CD14-positive monocyte (primary cell): ENCODE measurements around the gene NXPH4. TPM values are rescaled to one million over a fixed set of nuclear protein-coding genes. Genes with fewer than 3 reads are reported as not detected.
A peak's percentile ranks its signal among the peaks of the same experiment; 100 is the strongest.

ENCODE experiments used
- DNase-seq, 3 donors: peaks; one replicate each; pipeline ENCODE4 v3.0.0-alpha.2; 2011 to 2022
- H2AFZ ChIP-seq: 2 replicates; pipeline ENCODE4 v1.6.0; 2012; ENCODE audit warnings: mild to moderate bottlenecking, low read depth, low read length, inconsistent platforms; ENCODE audit not compliant: insufficient read depth, poor library complexity, severe bottlenecking
- H3K27ac ChIP-seq, 2 donors: 1 replicate in 1 of 2; 2 replicates in 1 of 2; pipeline ENCODE4 v1.5.1; 2012 to 2013; ENCODE audit warnings: low read length in 2 of 2, control low read depth in 1 of 2, inconsistent platforms in 1 of 2, low read depth in 1 of 2, mild to moderate bottlenecking in 1 of 2
- H3K27me3 ChIP-seq, 2 donors: one replicate each; pipeline versions ENCODE4 v1.6.0 to v1.6.1; 2011 to 2013; ENCODE audit warnings: low read length in 2 of 2; ENCODE audit not compliant: control insufficient read depth in 2 of 2, insufficient read depth in 2 of 2
- H3K36me3 ChIP-seq, 2 donors: replicated peaks in 1 of 2; 1 replicate in 1 of 2; 2 replicates in 1 of 2; pipeline versions ENCODE4 v1.5.1 to v1.6.1; 2012 to 2013; ENCODE audit warnings: low read length in 2 of 2, control low read depth in 1 of 2, inconsistent platforms in 1 of 2, mild to moderate bottlenecking in 1 of 2; ENCODE audit not compliant: insufficient read depth in 2 of 2, control insufficient read depth in 1 of 2
- H3K4me1 ChIP-seq, 2 donors: 1 replicate in 1 of 2; 2 replicates in 1 of 2; pipeline versions ENCODE4 v1.5.1 to v1.6.1; 2012 to 2013; ENCODE audit warnings: low read length in 2 of 2, control low read depth in 1 of 2, inconsistent platforms in 1 of 2, mild to moderate bottlenecking in 1 of 2, moderate library complexity in 1 of 2; ENCODE audit not compliant: insufficient read depth in 2 of 2, control insufficient read depth in 1 of 2
- H3K4me2 ChIP-seq: replicated peaks from 2 replicates; pipeline ENCODE3; 2012; ENCODE audit warnings: low read length, moderate library complexity, mild to moderate bottlenecking; ENCODE audit not compliant: poor library complexity, severe bottlenecking; ENCODE audit errors: extremely low read depth
- H3K4me3 ChIP-seq, 3 experiments: fragments of 200-600 bp in 1 of 3; sonication (generic) in 1 of 3; replicated peaks in 1 of 3; 1 replicate in 2 of 3; 2 replicates in 1 of 3; pipeline ENCODE4 v1.5.1; 2011 to 2013; ENCODE audit warnings: low read length in 3 of 3, mild to moderate bottlenecking in 3 of 3, control low read depth in 2 of 3, low read depth in 2 of 3, inconsistent platforms in 1 of 3, moderate library complexity in 1 of 3
- H3K79me2 ChIP-seq: 2 replicates; pipeline ENCODE4 v1.6.0; 2012; ENCODE audit warnings: mild to moderate bottlenecking, control low read depth, inconsistent platforms, low read length, moderate library complexity; ENCODE audit not compliant: insufficient read depth
- H3K9ac ChIP-seq: 2 replicates; pipeline ENCODE4 v1.6.0; 2017; ENCODE audit warnings: low read length, mild to moderate bottlenecking; ENCODE audit not compliant: insufficient read depth, poor library complexity, severe bottlenecking
- H3K9me3 ChIP-seq, 2 donors: replicated peaks in 1 of 2; 1 replicate in 1 of 2; 2 replicates in 1 of 2; pipeline versions ENCODE4 v1.5.1 to v1.6.1; 2012 to 2013; ENCODE audit warnings: low read length in 2 of 2, control low read depth in 1 of 2; ENCODE audit not compliant: control insufficient read depth in 1 of 2, insufficient read depth in 1 of 2
- H4K20me1 ChIP-seq: 2 replicates; pipeline ENCODE4 v1.6.0; 2012; ENCODE audit warnings: mild to moderate bottlenecking, low read length, control low read depth, moderate library complexity; ENCODE audit not compliant: insufficient read depth
- H3K27ac Mint-ChIP-seq, 7 donors: one replicate each; pipeline ENCODE4 v1.8.0; 2020; ENCODE audit warnings: mild to moderate bottlenecking in 7 of 7, mixed read lengths in 7 of 7, moderate library complexity in 6 of 7, inconsistent platforms in 2 of 7
- H3K27me3 Mint-ChIP-seq, 3 donors: one replicate each; pipeline ENCODE4 v1.8.0; 2021 to 2022; ENCODE audit warnings: low read depth in 3 of 3, mild to moderate bottlenecking in 3 of 3, mixed read lengths in 3 of 3, moderate library complexity in 3 of 3, inconsistent platforms in 1 of 3
- H3K36me3 Mint-ChIP-seq, 2 donors: one replicate each; pipeline ENCODE4 v1.8.0; 2020; ENCODE audit warnings: mixed read lengths in 2 of 2, inconsistent platforms in 1 of 2, mild to moderate bottlenecking in 1 of 2
- H3K4me1 Mint-ChIP-seq: one replicate; pipeline ENCODE4 v1.8.0; 2020; ENCODE audit warnings: mild to moderate bottlenecking, mixed read lengths
- H3K4me3 Mint-ChIP-seq, 2 donors: one replicate each; pipeline ENCODE4 v1.8.0; 2020; ENCODE audit warnings: mild to moderate bottlenecking in 2 of 2, mixed read lengths in 2 of 2, moderate library complexity in 1 of 2
- H3K9me3 Mint-ChIP-seq, 7 donors: one replicate each; pipeline ENCODE4 v1.8.0; 2020 to 2022; ENCODE audit warnings: mixed read lengths in 7 of 7, mild to moderate bottlenecking in 6 of 7, moderate library complexity in 6 of 7, inconsistent platforms in 2 of 7
- CTCF ChIP-seq: fragments of 200-600 bp; IDR thresholded peaks from one replicate; pipeline ENCODE4 v1.8.0; 2022; ENCODE audit warnings: antibody characterized with exemption, mild to moderate bottlenecking
- WGBS: methylation state at CpG from one replicate; pipeline ENCODE4 v1.1.5; 2013; ENCODE audit warnings: missing lambda C conversion rate; ENCODE audit not compliant: insufficient coverage; 5-methylcytosine and 5-hydroxymethylcytosine counted together
- intact Hi-C, 2 donors: fragments of 100-400 bp; cut with micrococcal nuclease; formaldehyde crosslinking; loops; one replicate each; pipeline versions ENCODE4 v1.15.0 to v1.15.1; 2023
- polyA plus RNA-seq, 3 donors: library from polyadenylated mRNA; depleted of rRNA in 1 of 3; unstranded in 2 of 3; stranded (reverse) in 1 of 3; fragments of 300-500 nt in 2 of 3; fragments of >200 nt in 1 of 3; fragmentation: Illumina TruSeq in 2 of 3; gene quantifications; 1 replicate in 2 of 3; 2 replicates in 1 of 3; pipeline ENCODE4 v1.2.3, GENCODE V29; 2012 to 2021

The NXPH4 gene
- polyA plus RNA-seq, 3 donors: not detected

GRCh38 chr12:57250541-57250940 lies 33.9 kb downstream of the NXPH4 start:
- TF ChIP-seq CTCF: no peak
- H3K9me3 ChIP-seq: no peaks in the 10 kb centered on the region
- no peak overlapping the region for H3K4me3 ChIP-seq
- DNase-seq: no peak
- H3K27ac Mint-ChIP-seq: no peak overlapping the region
- H3K9me3 Mint-ChIP-seq: no peaks in the 10 kb centered on the region
- H3K4me3 Mint-ChIP-seq: no peak overlapping the region
- no peak overlapping the region for H3K27ac ChIP-seq
- H2AFZ ChIP-seq: no peak overlapping the region
- H3K79me2 ChIP-seq: no peaks in the 10 kb centered on the region
- no peaks in the 10 kb centered on the region for H4K20me1 ChIP-seq
- H3K4me2 ChIP-seq: no peak overlapping the region
- H3K36me3 ChIP-seq: peaks cover 21 to 25% of the 10 kb centered on the region in 2 donors
- no CpG with 5 or more reads among the region's 3 CpGs for WGBS
- H3K27me3 Mint-ChIP-seq: peaks cover 0 to 2% (median 2%) of the 10 kb centered on the region in 3 donors
- peaks cover 21% of the 10 kb centered on the region for H3K4me1 Mint-ChIP-seq
- peaks cover 37 to 39% of the 10 kb centered on the region in 2 donors for H3K36me3 Mint-ChIP-seq
- no peak overlapping the region for H3K9ac ChIP-seq
- H3K27me3 ChIP-seq: no peaks in the 10 kb centered on the region
- intact Hi-C loops: no loop called here
- peaks cover 22 to 23% of the 10 kb centered on the region in 2 donors for H3K4me1 ChIP-seq

GRCh38 chr12:57250956-57251355 lies 34.4 kb downstream of the NXPH4 start, which contains the start of gene STAC3:
Gene STAC3, minus strand, starts transcription at chr12:57251187. Its CDS starts 1,551 bp downstream, at chr12:57249636.
- Histone ChIP-seq H3K79me2 (no peaks in the 10 kb centered on the region), H3K9me3 (no peaks in the 10 kb centered on the region), H3K9ac (no peak within 1 kb of the TSS), H3K27ac (no peak within 1 kb of the TSS), H3K27me3 (no peaks in the 10 kb centered on the region), H2AFZ (no peak within 1 kb of the TSS), H3K36me3 (peaks cover 26 to 29% of the 10 kb centered on the region in 2 donors), H3K4me3 (no peak within 1 kb of the TSS), H3K4me1 (peaks cover 21% of the 10 kb centered on the region in 2 donors), H3K4me2 (no peak within 1 kb of the TSS), H4K20me1 (no peaks in the 10 kb centered on the region)
- DNase-seq: no peak
- Mint-ChIP-seq H3K27ac (peak within 1 kb of the TSS in 1 of 7 donors; percentile 49), H3K36me3 (peaks cover 41 to 43% of the 10 kb centered on the region in 2 donors), H3K27me3 (peaks cover 0 to 2% (median 2%) of the 10 kb centered on the region in 3 donors), H3K9me3 (no peaks in the 10 kb centered on the region), H3K4me1 (peaks cover 20% of the 10 kb centered on the region), H3K4me3 (no peak within 1 kb of the TSS)
- no peak for TF ChIP-seq CTCF
- 86% methylated on average over 1 of the region's 7 CpGs for WGBS
- intact Hi-C loops: no loop called here
